Measurements from ENCODE around the gene LRP1B.

LRP1B gene

DNA sequence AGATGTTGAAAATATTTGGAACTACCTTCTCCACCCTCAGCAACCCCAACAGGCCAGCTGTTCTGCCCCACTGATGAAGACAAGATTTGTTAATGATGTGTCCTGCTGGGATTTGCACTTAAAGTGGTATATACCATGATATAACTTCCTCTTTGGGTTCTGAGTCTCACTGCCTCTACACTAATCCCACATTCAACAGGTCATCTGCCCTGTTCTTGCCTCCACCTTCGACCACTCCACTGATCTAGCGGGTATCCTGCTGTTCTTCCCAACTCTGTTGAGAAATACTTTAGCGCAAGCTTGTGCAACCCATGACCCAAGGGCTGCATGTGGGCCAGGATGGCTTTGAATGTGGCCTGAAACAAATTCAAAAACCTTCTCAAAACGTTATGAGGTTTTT lies 72.7 kb downstream of the LRP1B start:
- Histone ChIP-seq H3K27ac (ENCODE audit: low read length) (no peak overlapping the region), H3K9me2 (replicated peaks; ENCODE audit: insufficient read depth, low read length) (no peaks in the 10 kb centered on the region), H3K9ac (ENCODE audit: low read length) (no peak overlapping the region), H3K4me2 (ENCODE audit: low read depth, low read length) (no peak overlapping the region), H2AFZ (ENCODE audit: low read length) (no peak overlapping the region), H4K20me1 (ENCODE audit: insufficient read depth, low read length) (no peaks in the 10 kb centered on the region), H3K4me1 (ENCODE audit: low read length) (no peaks in the 10 kb centered on the region), H3K9me3 (replicated peaks; ENCODE audit: insufficient read depth, low read length) (no peaks in the 10 kb centered on the region), H3K27me3 (replicated peaks; ENCODE audit: insufficient read depth, low read length) (no peaks in the 10 kb centered on the region), H3K79me2 (ENCODE audit: low read length) (no peaks in the 10 kb centered on the region), H3K4me3 (ENCODE audit: low read length) (no peak overlapping the region), H3K36me3 (replicated peaks; ENCODE audit: insufficient read depth, low read length) (no peaks in the 10 kb centered on the region), H3F3A (ENCODE audit: insufficient read depth, low read length) (no peaks in the 10 kb centered on the region)
- TF ChIP-seq EZH2phosphoT487 (IDR thresholded peaks at IDR 0.05; ENCODE audit: low read length): no peak
- no peak for TF ChIP-seq EZH2 (optimal IDR thresholded peaks at IDR 0.05; ENCODE audit: low read depth, low read length)
- TF ChIP-seq, protein P1, sequence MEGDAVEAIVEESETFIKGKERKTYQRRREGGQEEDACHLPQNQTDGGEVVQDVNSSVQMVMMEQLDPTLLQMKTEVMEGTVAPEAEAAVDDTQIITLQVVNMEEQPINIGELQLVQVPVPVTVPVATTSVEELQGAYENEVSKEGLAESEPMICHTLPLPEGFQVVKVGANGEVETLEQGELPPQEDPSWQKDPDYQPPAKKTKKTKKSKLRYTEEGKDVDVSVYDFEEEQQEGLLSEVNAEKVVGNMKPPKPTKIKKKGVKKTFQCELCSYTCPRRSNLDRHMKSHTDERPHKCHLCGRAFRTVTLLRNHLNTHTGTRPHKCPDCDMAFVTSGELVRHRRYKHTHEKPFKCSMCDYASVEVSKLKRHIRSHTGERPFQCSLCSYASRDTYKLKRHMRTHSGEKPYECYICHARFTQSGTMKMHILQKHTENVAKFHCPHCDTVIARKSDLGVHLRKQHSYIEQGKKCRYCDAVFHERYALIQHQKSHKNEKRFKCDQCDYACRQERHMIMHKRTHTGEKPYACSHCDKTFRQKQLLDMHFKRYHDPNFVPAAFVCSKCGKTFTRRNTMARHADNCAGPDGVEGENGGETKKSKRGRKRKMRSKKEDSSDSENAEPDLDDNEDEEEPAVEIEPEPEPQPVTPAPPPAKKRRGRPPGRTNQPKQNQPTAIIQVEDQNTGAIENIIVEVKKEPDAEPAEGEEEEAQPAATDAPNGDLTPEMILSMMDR (IDR thresholded peaks at IDR 0.05; ENCODE audit: low read length): no peak
- no peak for DNase-seq

DNA sequence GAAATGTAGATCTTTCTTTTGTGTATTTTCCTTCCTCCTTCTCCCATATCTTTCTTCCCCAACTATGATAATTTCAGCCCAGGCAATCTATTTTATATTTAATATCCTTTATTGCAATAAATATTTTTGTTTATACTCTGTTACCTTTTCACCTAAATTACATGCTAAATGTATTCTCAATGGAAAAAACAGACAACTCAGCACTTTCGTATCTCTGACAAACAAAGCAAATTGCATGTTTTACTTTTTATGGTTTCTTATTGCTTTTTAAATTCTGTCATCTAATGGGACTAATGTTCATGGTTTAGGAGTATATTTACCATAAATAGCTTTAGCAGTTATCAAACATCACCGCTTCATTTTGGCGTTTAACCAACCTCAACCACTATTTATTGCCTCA lies 74.0 kb downstream of the LRP1B start:
- Histone ChIP-seq H3K27me3 (replicated peaks; ENCODE audit: insufficient read depth, low read length) (no peaks in the 10 kb centered on the region), H3K4me3 (ENCODE audit: low read length) (no peak overlapping the region), H3K4me2 (ENCODE audit: low read depth, low read length) (no peak overlapping the region), H3K79me2 (ENCODE audit: low read length) (no peaks in the 10 kb centered on the region), H3K36me3 (replicated peaks; ENCODE audit: insufficient read depth, low read length) (no peaks in the 10 kb centered on the region), H3F3A (ENCODE audit: insufficient read depth, low read length) (no peaks in the 10 kb centered on the region), H3K9ac (ENCODE audit: low read length) (no peak overlapping the region), H4K20me1 (ENCODE audit: insufficient read depth, low read length) (no peaks in the 10 kb centered on the region), H3K9me3 (replicated peaks; ENCODE audit: insufficient read depth, low read length) (no peaks in the 10 kb centered on the region), H2AFZ (ENCODE audit: low read length) (no peak overlapping the region), H3K9me2 (replicated peaks; ENCODE audit: insufficient read depth, low read length) (no peaks in the 10 kb centered on the region), H3K4me1 (ENCODE audit: low read length) (no peaks in the 10 kb centered on the region), H3K27ac (ENCODE audit: low read length) (no peak overlapping the region)
- TF ChIP-seq, protein P1 (IDR thresholded peaks at IDR 0.05; ENCODE audit: low read length): no peak
- TF ChIP-seq EZH2phosphoT487 (IDR thresholded peaks at IDR 0.05; ENCODE audit: low read length) (no peak), EZH2 (optimal IDR thresholded peaks at IDR 0.05; ENCODE audit: low read depth, low read length) (no peak)
- no peak for DNase-seq

DNA sequence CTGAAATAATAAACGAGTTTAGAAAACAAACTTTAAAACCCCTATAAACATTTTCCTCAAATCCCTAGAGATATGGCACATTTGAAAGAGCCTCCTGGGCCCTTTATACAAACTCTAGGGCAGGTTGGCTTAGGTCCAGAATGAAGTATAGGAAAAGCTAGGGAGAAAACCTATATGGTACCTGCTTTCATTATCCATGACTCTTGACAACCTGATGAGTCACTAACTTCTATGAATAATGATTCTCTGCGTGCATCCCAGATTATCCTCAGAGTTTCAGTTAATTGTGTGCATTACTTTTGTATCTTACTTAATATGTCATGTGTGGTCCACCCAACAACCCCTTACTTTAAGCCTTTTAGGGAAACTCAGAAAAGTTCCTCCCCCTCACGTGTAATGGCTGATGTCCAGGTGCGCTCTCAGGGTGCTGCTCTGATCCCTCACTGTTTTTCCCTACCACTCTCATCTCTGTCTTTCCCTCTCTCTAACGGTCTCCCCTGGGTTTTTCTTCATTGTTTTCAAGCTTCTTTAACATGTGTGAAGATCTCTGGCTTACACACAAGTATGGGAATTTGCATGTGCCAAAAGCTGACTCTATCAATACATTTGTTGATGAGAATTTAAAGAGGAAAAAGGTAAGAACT lies 78.5 kb downstream of the LRP1B start:
- no peaks in the 10 kb centered on the region for H3K4me1 ChIP-seq (ENCODE audit: low read length)
- DNase-seq: no peak
- no peak overlapping the region for H2AFZ ChIP-seq (ENCODE audit: low read length)
- no peaks in the 10 kb centered on the region for H3K27me3 ChIP-seq (replicated peaks; ENCODE audit: insufficient read depth, low read length)
- no peak for TF ChIP-seq EZH2phosphoT487 (IDR thresholded peaks at IDR 0.05; ENCODE audit: low read length)
- TF ChIP-seq EZH2 (optimal IDR thresholded peaks at IDR 0.05; ENCODE audit: low read depth, low read length): no peak
- TF ChIP-seq, protein P1 (IDR thresholded peaks at IDR 0.05; ENCODE audit: low read length): no peak
- no peak overlapping the region for H3K27ac ChIP-seq (ENCODE audit: low read length)
- H3K9me2 ChIP-seq (replicated peaks; ENCODE audit: insufficient read depth, low read length): no peaks in the 10 kb centered on the region
- H3K79me2 ChIP-seq (ENCODE audit: low read length): no peaks in the 10 kb centered on the region
- no peak overlapping the region for H3K4me2 ChIP-seq (ENCODE audit: low read depth, low read length)
- no peak overlapping the region for H3K9ac ChIP-seq (ENCODE audit: low read length)
- H3K36me3 ChIP-seq (replicated peaks; ENCODE audit: insufficient read depth, low read length): no peaks in the 10 kb centered on the region
- no peak overlapping the region for H3K4me3 ChIP-seq (ENCODE audit: low read length)
- no peaks in the 10 kb centered on the region for H3F3A ChIP-seq (ENCODE audit: insufficient read depth, low read length)
- H3K9me3 ChIP-seq (replicated peaks; ENCODE audit: insufficient read depth, low read length): no peaks in the 10 kb centered on the region
- no peaks in the 10 kb centered on the region for H4K20me1 ChIP-seq (ENCODE audit: insufficient read depth, low read length)
